ENCODE results near the gene TMEM62. TPM values are rescaled to one million over a fixed set of nuclear protein-coding genes. Genes with fewer than 3 reads are reported as not detected.
"Not testable (repeated sequence)": the region's sequence is repeated elsewhere in the genome, so short reads cannot be mapped to it uniquely, and the experiment has no call there.

Gene TMEM62
- total RNA-seq, 1 donor from 2014 or later: 11.0 TPM

- Mint-ChIP-seq H3K36me3 (ENCODE audit: low read depth) (no peaks in the 10 kb centered on the region), H3K4me1 (ENCODE audit: low read depth) (no peaks in the 10 kb centered on the region), H3K27me3 (ENCODE audit: low read depth) (peaks cover 23% of the 10 kb centered on the region), H3K27ac (ENCODE audit: unreplicated experiment) (no peak overlapping the region), H3K4me3 (ENCODE audit: unreplicated experiment) (no peak overlapping the region), H3K9me3 (ENCODE audit: low read depth) (no peaks in the 10 kb centered on the region)
- TF ChIP-seq, protein P1, sequence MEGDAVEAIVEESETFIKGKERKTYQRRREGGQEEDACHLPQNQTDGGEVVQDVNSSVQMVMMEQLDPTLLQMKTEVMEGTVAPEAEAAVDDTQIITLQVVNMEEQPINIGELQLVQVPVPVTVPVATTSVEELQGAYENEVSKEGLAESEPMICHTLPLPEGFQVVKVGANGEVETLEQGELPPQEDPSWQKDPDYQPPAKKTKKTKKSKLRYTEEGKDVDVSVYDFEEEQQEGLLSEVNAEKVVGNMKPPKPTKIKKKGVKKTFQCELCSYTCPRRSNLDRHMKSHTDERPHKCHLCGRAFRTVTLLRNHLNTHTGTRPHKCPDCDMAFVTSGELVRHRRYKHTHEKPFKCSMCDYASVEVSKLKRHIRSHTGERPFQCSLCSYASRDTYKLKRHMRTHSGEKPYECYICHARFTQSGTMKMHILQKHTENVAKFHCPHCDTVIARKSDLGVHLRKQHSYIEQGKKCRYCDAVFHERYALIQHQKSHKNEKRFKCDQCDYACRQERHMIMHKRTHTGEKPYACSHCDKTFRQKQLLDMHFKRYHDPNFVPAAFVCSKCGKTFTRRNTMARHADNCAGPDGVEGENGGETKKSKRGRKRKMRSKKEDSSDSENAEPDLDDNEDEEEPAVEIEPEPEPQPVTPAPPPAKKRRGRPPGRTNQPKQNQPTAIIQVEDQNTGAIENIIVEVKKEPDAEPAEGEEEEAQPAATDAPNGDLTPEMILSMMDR (IDR thresholded peaks at IDR 0.05): peak; percentile 88
- no peak for DNase-seq (ENCODE audit: low spot score)
Observed at GRCh38 chr15:43225201-43225949, 92.0 kb downstream of the TMEM62 start.

- not testable (repeated sequence) for H3K27ac Mint-ChIP-seq (ENCODE audit: unreplicated experiment); DNase-seq (ENCODE audit: low spot score); H3K4me1 Mint-ChIP-seq (ENCODE audit: low read depth); H3K36me3 Mint-ChIP-seq (ENCODE audit: low read depth); H3K4me3 Mint-ChIP-seq (ENCODE audit: unreplicated experiment); H3K9me3 Mint-ChIP-seq (ENCODE audit: low read depth)
- H3K27me3 Mint-ChIP-seq (ENCODE audit: low read depth): peaks cover 23% of the 10 kb centered on the region
Observed at GRCh38 chr15:43225950-43226255, 92.5 kb downstream of the TMEM62 start.

DNA sequence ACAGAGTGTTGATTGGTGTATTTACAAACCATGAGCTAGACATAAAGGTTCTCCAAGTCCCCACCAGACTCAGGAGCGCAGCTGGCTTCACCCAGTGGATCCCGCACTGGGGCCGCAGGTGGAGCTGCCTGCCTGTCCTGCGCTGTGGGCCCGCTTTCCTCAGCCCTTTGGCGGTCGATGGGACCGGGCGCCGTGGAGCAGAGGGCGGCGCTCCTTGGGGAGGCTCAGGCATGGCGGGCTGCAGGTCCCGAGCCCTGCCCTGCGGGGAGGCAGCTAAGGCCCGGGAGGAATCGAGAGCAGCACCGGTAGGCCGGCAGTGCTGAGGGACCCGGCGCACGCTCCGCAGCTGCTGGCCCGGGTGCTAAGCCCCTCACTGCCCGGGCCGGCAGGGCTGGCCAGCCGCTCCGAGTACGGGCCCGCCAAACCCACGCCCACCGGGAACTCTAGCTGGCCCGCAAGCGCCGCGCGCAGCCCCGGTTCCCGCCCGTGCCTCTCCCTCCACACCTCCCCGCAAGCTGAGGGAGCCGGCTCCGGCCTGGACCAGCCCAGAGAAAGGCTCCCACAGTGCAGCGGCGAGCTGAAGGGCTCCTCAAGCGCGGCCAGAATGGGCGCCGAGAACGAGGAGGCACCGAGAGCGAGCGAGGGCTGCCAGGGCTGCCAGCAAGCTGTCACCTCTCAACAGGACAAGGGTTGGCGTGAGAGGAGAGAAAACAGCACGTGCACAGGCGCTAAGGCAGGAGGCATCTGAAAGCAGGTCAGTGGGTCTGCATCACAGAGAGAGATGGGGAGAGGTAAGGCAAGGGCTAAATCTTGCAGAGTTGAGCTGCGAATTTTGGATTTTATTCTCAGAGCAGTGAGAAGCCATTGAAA, 93.3 kb downstream of the TMEM62 start:
- Mint-ChIP-seq H3K27ac (ENCODE audit: unreplicated experiment) (no peak overlapping the region), H3K9me3 (ENCODE audit: low read depth) (no peaks in the 10 kb centered on the region), H3K36me3 (ENCODE audit: low read depth) (no peaks in the 10 kb centered on the region), H3K27me3 (ENCODE audit: low read depth) (peaks cover 18% of the 10 kb centered on the region), H3K4me3 (ENCODE audit: unreplicated experiment) (no peak overlapping the region), H3K4me1 (ENCODE audit: low read depth) (peaks cover 6% of the 10 kb centered on the region)
- TF ChIP-seq, protein P1 (IDR thresholded peaks at IDR 0.05): no peak
- no peak for DNase-seq (ENCODE audit: low spot score)

DNA sequence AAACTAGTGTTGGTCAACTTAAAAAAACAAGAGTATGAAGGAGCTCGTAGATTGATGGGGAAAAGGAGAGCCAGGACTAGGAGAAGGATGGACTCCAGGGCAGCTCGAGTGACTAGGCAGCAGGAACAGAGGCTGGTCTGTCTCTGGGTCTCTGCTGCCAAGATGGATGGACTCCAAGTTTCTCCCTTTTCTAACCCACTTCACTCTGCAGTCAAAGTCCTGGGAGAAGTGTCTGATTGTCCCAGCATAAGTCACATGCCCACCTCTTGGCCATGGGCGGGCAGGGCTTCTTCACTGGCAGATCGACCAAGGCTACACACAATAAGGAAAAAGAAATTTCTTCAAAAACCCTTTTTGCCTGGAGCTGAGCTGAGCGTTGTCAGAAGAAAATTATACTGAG, 96.6 kb downstream of the TMEM62 start:
- no peak overlapping the region for H3K27ac Mint-ChIP-seq (ENCODE audit: unreplicated experiment)
- DNase-seq (ENCODE audit: low spot score): no peak
- peaks cover 38% of the 10 kb centered on the region for H3K27me3 Mint-ChIP-seq (ENCODE audit: low read depth)
- H3K36me3 Mint-ChIP-seq (ENCODE audit: low read depth): no peaks in the 10 kb centered on the region
- no peak overlapping the region for H3K4me3 Mint-ChIP-seq (ENCODE audit: unreplicated experiment)
- no peaks in the 10 kb centered on the region for H3K9me3 Mint-ChIP-seq (ENCODE audit: low read depth)
- TF ChIP-seq, protein P1 (IDR thresholded peaks at IDR 0.05): no peak
- H3K4me1 Mint-ChIP-seq (ENCODE audit: low read depth): peaks cover 6% of the 10 kb centered on the region

DNA sequence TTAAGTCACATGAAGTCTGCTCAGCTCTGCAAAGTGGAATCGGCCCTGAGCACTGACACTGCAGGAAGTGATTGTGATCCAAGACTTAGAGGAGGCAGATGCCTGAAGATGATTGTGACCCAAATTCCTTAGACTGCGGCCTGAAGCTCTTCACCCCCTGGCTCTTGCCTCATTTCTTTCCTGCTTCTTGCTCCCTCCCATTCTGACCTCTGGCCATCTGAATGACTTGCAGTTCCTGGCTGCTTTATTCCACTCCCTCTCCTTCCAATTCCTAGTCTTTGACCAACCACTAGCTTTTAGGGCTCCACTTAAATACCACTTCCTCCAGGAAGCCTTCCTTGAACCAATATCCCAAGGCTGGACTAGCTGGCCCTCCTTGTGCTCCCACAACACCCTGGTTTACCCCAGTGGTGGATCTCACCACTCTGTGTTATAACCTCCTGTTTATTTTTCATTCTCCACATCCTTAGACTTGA, 97.3 kb downstream of the TMEM62 start:
- Mint-ChIP-seq H3K27ac (ENCODE audit: unreplicated experiment) (no peak overlapping the region), H3K27me3 (ENCODE audit: low read depth) (peaks cover 42% of the 10 kb centered on the region), H3K4me3 (ENCODE audit: unreplicated experiment) (no peak overlapping the region), H3K9me3 (ENCODE audit: low read depth) (no peaks in the 10 kb centered on the region), H3K4me1 (ENCODE audit: low read depth) (peaks cover 6% of the 10 kb centered on the region), H3K36me3 (ENCODE audit: low read depth) (no peaks in the 10 kb centered on the region)
- TF ChIP-seq, protein P1 (IDR thresholded peaks at IDR 0.05): no peak
- no peak for DNase-seq (ENCODE audit: low spot score)
